DND-41 (cell line): ENCODE results near the gene CCDC40.

Source experiments
- EZH2 ChIP-seq: IDR thresholded peaks from 3 replicates; pipeline ENCODE4 v1.6.1; 2012; ENCODE audit warnings: borderline replicate concordance, low read depth, mild to moderate bottlenecking, moderate library complexity, low read length, inconsistent platforms; ENCODE audit not compliant: severe bottlenecking
- TF ChIP-seq, protein P1 (sequence below): IDR thresholded peaks from 2 replicates; pipeline ENCODE4 v1.5.1; 2012; ENCODE audit warnings: borderline replicate concordance, low read length, moderate library complexity, mild to moderate bottlenecking; ENCODE audit not compliant: poor library complexity, severe bottlenecking; ENCODE audit errors: extremely low read depth

DNA sequence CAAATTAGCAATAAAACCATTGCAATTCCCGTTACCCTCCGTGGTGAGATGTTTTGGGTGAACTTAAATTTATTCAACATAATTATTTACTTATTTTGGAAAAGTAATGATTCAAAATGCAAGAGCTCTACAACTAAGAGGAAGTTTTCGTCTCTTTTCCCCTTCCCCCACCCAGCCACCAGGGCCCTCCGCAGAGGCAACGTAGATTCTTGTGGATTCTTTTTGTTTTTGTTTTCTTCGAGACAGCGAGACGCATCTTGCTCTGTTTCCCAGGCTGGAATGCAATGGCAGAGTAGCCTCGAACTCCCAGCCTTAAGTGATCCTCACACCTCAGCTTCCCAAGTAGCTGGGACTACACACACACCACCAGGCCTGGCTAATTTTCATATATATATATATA is 19.2 kb downstream of the CCDC40 start:
- TF ChIP-seq, protein P1, sequence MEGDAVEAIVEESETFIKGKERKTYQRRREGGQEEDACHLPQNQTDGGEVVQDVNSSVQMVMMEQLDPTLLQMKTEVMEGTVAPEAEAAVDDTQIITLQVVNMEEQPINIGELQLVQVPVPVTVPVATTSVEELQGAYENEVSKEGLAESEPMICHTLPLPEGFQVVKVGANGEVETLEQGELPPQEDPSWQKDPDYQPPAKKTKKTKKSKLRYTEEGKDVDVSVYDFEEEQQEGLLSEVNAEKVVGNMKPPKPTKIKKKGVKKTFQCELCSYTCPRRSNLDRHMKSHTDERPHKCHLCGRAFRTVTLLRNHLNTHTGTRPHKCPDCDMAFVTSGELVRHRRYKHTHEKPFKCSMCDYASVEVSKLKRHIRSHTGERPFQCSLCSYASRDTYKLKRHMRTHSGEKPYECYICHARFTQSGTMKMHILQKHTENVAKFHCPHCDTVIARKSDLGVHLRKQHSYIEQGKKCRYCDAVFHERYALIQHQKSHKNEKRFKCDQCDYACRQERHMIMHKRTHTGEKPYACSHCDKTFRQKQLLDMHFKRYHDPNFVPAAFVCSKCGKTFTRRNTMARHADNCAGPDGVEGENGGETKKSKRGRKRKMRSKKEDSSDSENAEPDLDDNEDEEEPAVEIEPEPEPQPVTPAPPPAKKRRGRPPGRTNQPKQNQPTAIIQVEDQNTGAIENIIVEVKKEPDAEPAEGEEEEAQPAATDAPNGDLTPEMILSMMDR, result no peak
- no peak for TF ChIP-seq EZH2
